GM12873 (cell line): Measurements from ENCODE around the gene TGM1.

Experiments
- TF ChIP-seq, protein P1 (sequence below): IDR thresholded peaks from 2 replicates; pipeline ENCODE4 v1.5.1; 2012; ENCODE audit warnings: low read depth, mild to moderate bottlenecking, moderate library complexity, low read length, control low read depth; ENCODE audit not compliant: insufficient read depth; ENCODE audit errors: missing control alignments

The TGM1 gene

GRCh38 chr14:24238123-24238522 lies 24.9 kb downstream of the TGM1 start:
- TF ChIP-seq, protein P1, sequence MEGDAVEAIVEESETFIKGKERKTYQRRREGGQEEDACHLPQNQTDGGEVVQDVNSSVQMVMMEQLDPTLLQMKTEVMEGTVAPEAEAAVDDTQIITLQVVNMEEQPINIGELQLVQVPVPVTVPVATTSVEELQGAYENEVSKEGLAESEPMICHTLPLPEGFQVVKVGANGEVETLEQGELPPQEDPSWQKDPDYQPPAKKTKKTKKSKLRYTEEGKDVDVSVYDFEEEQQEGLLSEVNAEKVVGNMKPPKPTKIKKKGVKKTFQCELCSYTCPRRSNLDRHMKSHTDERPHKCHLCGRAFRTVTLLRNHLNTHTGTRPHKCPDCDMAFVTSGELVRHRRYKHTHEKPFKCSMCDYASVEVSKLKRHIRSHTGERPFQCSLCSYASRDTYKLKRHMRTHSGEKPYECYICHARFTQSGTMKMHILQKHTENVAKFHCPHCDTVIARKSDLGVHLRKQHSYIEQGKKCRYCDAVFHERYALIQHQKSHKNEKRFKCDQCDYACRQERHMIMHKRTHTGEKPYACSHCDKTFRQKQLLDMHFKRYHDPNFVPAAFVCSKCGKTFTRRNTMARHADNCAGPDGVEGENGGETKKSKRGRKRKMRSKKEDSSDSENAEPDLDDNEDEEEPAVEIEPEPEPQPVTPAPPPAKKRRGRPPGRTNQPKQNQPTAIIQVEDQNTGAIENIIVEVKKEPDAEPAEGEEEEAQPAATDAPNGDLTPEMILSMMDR = no peak

- TF ChIP-seq, protein P1 = no peak
Measured at GRCh38 chr14:24237463-24237955, 25.5 kb downstream of the TGM1 start.

GRCh38 chr14:24236689-24237462 lies 26.1 kb downstream of the TGM1 start:
- TF ChIP-seq, protein P1 = no peak

DNA sequence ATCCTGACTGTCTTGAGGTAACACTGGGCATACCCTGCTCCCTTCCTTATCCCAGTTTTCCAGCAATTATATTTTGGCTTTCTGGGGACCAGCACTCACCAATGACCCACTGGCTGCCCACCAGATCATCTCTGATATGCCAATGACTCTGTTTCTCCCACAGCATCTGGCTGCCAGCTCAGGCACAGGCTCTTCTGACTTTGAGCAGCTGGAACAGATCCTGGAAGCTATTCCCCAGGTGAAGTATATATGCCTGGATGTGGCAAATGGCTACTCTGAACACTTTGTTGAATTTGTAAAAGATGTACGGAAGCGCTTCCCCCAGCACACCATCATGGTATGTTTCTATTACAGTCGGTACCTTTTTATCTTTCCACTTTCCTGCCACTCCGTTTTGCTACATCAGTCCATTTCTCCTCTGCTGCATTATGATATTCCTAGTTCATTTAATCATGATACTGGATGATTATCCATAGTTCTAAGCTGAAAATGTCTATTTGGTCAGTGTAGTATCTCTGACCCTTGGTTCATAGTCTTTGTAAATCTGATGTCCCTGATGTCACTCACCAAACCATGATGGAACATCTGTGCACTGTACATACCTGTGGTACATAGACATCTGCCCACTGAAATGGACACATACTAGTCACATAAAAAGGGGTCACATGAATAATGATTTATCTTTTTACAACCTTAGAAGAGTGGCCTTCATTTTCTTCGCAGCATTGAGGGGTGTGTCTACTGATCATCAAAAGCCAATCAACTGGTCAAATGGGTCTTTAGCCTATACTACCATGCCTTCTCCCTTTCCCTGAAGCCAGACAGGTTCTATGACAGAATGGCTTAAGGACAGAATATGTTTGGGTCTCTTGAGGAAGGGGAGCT lies 26.9 kb downstream of the TGM1 start:
- TF ChIP-seq, protein P1 = no peak

DNA sequence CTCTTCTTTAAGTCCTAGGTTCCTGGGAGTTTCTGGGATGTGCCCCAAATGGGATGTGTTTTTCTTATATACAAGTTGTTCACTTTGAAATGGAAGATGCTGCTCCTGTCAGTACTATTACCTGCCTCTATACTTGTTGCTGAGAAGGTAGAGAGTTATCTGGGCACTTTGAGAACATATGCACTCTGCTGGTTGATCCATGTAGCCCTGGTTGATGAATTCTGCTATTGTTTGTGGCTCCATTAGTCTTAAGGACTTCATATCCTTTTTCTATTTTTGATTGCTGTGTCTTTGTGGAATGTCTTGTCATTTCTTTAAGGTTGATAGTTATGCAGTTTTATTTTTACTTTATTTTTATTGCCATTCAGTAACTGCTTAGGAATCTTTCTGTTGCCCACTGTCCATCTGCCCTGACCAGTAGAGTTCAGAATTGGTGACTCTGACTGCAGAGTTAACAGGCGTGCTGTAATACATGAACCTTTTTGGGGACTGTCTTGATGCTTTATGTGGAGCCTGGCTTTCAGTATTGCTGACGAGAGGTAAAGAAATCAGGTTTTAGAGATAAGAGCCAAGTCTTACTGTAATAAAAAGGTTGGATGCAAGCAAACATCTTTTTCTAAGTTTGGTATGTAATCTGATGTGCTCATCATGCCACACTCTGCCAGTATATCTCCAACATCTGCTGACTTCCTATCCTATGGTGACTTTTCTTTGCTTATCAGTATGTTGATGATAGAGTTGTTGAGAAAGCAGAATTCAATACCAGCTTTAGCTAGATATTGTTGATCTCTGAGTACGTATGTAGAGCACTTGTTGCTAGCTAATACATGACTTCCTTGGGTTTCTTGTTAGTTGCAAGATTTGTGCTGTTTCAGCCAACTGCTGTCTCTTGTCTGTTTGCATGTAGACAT lies 28.6 kb downstream of the TGM1 start:
- TF ChIP-seq, protein P1 = no peak

- TF ChIP-seq, protein P1 = no peak
Measured at GRCh38 chr14:24233538-24233866, 29.5 kb downstream of the TGM1 start.
